Motor neuron (in vitro differentiated cells): ENCODE measurements around the gene HBEGF. TPM values are rescaled to one million over a fixed set of nuclear protein-coding genes. Genes with fewer than 3 reads are reported as not detected.
A peak's percentile ranks its signal among the peaks of the same experiment; 100 is the strongest.
"Not testable (repeated sequence)": the region's sequence is repeated elsewhere in the genome, so short reads cannot be mapped to it uniquely, and the experiment has no call there.

Experiments used
- ATAC-seq, 8 experiments: fragments of 200-7000 bp; cut with Tn5 transposase; replicated peaks in 6 of 8; 2 replicates each; pipeline ENCODE4 v1.8.0; 2021; ENCODE audit warnings: mild to moderate bottlenecking in 8 of 8, moderate library complexity in 8 of 8
- H3K27ac ChIP-seq, 2 donors: fragments of 250-450 bp; sonication (Bioruptor Pico); 2 replicates each; pipeline ENCODE4 v1.9.0; 2021; ENCODE audit warnings: antibody characterized with exemption in 2 of 2, mild to moderate bottlenecking in 2 of 2, moderate library complexity in 1 of 2
- H3K4me1 ChIP-seq, 2 donors: fragments of 250-450 bp; sonication (Bioruptor Pico); replicated peaks in 1 of 2; 2 replicates each; pipeline ENCODE4 v1.6.1; 2021; ENCODE audit warnings: antibody characterized with exemption in 2 of 2, mild to moderate bottlenecking in 2 of 2, moderate library complexity in 1 of 2
- H3K4me3 ChIP-seq, 5 donors: fragments of 250-450 bp; sonication (Bioruptor Pico); 2 replicates each; pipeline ENCODE4 v1.9.0; 2021; ENCODE audit warnings: antibody characterized with exemption in 5 of 5, mild to moderate bottlenecking in 5 of 5, moderate library complexity in 4 of 5
- WGBS, 10 experiments: fragments of 450-650 bp; shearing (Covaris generic); methylation state at CpG; one replicate each; pipeline ENCODE4 v1.0.0; 2022; 5-methylcytosine and 5-hydroxymethylcytosine counted together
- in situ Hi-C, 9 experiments: fragments of 400-800 bp; cut with MboI; loops; one replicate each; pipeline ENCODE4 v1.15.0; 2021; ENCODE audit warnings: low sequenced_read_pairs in 9 of 9, low pct_unique_long_range_greater_than_20kb in 2 of 9; ENCODE audit not compliant: unreplicated experiment in 9 of 9
- total RNA-seq, 8 experiments: library from RNA; unstranded; fragments of 300-600 nt; gene quantifications; 2 replicates each; pipeline versions ENCODE4 v1.2.3 to v1.2.4, GENCODE V29; 2022

HBEGF gene
- total RNA-seq, 8 experiments from 2014 or later, result 0.54 to 36.0 (median 1.9) TPM

DNA sequence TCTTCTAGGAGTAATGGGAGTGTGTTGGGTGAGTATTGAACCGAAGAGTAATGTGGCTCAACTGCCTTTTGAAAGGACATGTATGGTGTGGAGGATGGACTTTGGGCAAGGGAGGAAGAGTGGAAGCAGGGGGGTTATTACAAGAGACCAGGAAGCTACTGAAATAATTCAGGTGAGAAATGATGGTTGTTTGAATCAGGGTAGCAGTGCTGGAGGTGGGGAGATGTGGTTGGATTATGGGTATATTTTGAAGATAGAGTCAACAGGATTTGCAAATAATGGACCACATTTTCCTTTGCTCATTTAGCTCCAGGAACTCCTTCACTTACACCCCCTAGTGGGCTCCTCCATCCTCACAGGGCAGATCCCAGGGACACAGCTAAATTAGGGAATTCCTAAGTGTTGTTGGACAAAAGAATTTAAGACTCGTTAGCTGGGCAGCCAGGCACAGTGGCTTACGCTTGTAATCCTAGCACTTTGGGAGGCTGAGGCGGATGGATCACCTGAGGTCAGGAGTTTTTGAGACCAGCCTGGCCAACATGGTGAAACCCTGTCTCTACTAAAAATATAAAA, 12.4 kb upstream of the HBEGF start:
- WGBS, 10 experiments, result 63 to 91% (median 80%) methylated on average over 4 of the region's 4 CpGs; no CpG with 5 or more reads in 7 of the 10 experiments
- Histone ChIP-seq H3K27ac (no peak overlapping the region), H3K4me3 (no peak overlapping the region), H3K4me1 (peaks cover 3 to 4% of the 10 kb centered on the region in 2 donors)
- in situ Hi-C loops, result loop anchor here in 5 of 9 experiments (10.0 to 25.0 kb wide), 2 partner anchors 114 to 122 kb away; no protein-coding TSS in a partner anchor
- no peak for ATAC-seq

GRCh38 chr5:140357726-140358093, 11.3 kb upstream of the HBEGF start:
- WGBS, 10 experiments, result 0 to 14% (median 0%) methylated on average over 1 to 8 of the region's 18 CpGs; no CpG with 5 or more reads in 5 of the 10 experiments
- peak overlapping the region in 1 of 5 donors; percentile 7 for H3K4me3 ChIP-seq

GRCh38 chr5:140356853-140357725, 10.7 kb upstream of the HBEGF start:
- peak in 6 of 8 experiments; percentile 42 to 67 (median 53) for ATAC-seq
- peaks cover 0 to 3% of the 10 kb centered on the region in 2 donors for H3K4me1 ChIP-seq
- WGBS, 10 experiments, result 17 to 84% (median 44%) methylated on average over 1 to 4 of the region's 10 CpGs; no CpG with 5 or more reads in 4 of the 10 experiments
- H3K4me3 ChIP-seq, result peak overlapping the region in 1 of 5 donors; percentile 7
- no peak overlapping the region for H3K27ac ChIP-seq
- in situ Hi-C loops, result loop anchor here in 5 of 9 experiments (10.0 to 25.0 kb wide), 2 partner anchors 112 to 120 kb away; no protein-coding TSS in a partner anchor

More at GRCh38 chr5:140357726-140358093, 11.3 kb upstream of the HBEGF start:
- in situ Hi-C loops, result loop anchor here in 5 of 9 experiments (10.0 to 25.0 kb wide), 2 partner anchors 113 to 120 kb away; no protein-coding TSS in a partner anchor
- peak; percentile 93 to 99 (median 97) for ATAC-seq
- Histone ChIP-seq H3K27ac (no peak overlapping the region), H3K4me1 (peaks cover 0 to 3% of the 10 kb centered on the region in 2 donors)

GRCh38 chr5:140355546-140355945, 9.1 kb upstream of the HBEGF start:
- no peak for ATAC-seq
- WGBS, 10 experiments, result 33 to 100% (median 83%) methylated on average over 1 to 7 of the region's 7 CpGs; no CpG with 5 or more reads in 2 of the 10 experiments
- in situ Hi-C loops, result loop anchor here in 5 of 9 experiments (10.0 to 25.0 kb wide), 2 partner anchors 111 to 118 kb away; no protein-coding TSS in a partner anchor
- peaks cover 0 to 3% of the 10 kb centered on the region in 2 donors for H3K4me1 ChIP-seq
- H3K4me3 ChIP-seq, result no peak overlapping the region
- H3K27ac ChIP-seq, result no peak overlapping the region

GRCh38 chr5:140351609-140352334, 5.4 kb upstream of the HBEGF start:
- ATAC-seq, result peak; percentile 56 to 92 (median 68)
- peaks cover 0 to 2% of the 10 kb centered on the region in 2 donors for H3K4me1 ChIP-seq
- 0 to 24% (median 3%) methylated on average over 1 to 5 of the region's 5 CpGs for WGBS, 10 experiments
- no peak overlapping the region for H3K4me3 ChIP-seq
- in situ Hi-C loops, result loop anchor here in 6 of 9 experiments (5.0 to 25.0 kb wide), 3 partner anchors 107 to 114 kb away; no protein-coding TSS in a partner anchor
- H3K27ac ChIP-seq, result no peak overlapping the region

- in situ Hi-C loops, result no loop called here
- Histone ChIP-seq H3K4me3 (no peak overlapping the region), H3K27ac (no peak overlapping the region), H3K4me1 (peaks cover 0 to 6% of the 10 kb centered on the region in 2 donors)
- ATAC-seq, result no peak
- 0 to 100% (median 81%) methylated on average over 1 to 2 of the region's 2 CpGs; no CpG with 5 or more reads in 5 of the 10 experiments for WGBS, 10 experiments
Observed at GRCh38 chr5:140349244-140349643, 2.8 kb upstream of the HBEGF start.

GRCh38 chr5:140348104-140348503, 1.7 kb upstream of the HBEGF start:
- in situ Hi-C loops, result no loop called here
- no peak for ATAC-seq
- WGBS, 10 experiments, result 68 to 100% (median 80%) methylated on average over 1 to 3 of the region's 4 CpGs; no CpG with 5 or more reads in 7 of the 10 experiments

DNA sequence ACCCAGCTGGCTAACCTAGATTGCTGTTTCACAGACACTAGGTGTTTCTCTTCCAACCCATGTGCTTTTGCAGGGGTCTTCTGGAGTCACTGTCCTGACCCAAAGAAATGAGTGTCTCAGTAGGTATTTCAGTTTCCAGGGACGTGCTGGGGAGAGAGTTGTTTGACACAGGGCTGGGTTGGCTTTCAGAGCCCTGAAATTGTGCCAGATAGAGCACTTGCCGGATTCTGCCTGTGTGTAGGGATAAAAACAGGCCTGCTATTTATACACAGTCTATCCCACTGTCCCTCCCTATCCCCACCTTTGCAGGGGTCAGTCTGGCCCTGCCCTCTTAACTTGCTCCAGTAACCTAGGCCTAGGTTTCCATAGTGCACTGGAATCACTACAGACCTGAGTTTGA, 957 bp upstream of the HBEGF start:
- Histone ChIP-seq H3K4me1 (peaks cover 0 to 6% of the 10 kb centered on the region in 2 donors), H3K4me3 (no peak overlapping the region), H3K27ac (no peak overlapping the region)
- ATAC-seq, result no peak
- in situ Hi-C loops, result no loop called here
- 60 to 100% (median 75%) methylated on average over 1 to 2 of the region's 2 CpGs; no CpG with 5 or more reads in 6 of the 10 experiments for WGBS, 10 experiments

More at GRCh38 chr5:140348104-140348503, 1.7 kb upstream of the HBEGF start:
- Histone ChIP-seq H3K27ac (no peak overlapping the region), H3K4me1 (peaks cover 0 to 6% of the 10 kb centered on the region in 2 donors), H3K4me3 (no peak overlapping the region)

GRCh38 chr5:140345919-140346347, 470 bp downstream of the HBEGF start:
- H3K27ac ChIP-seq, result no peak overlapping the region
- peak overlapping the region; percentile 37 to 54 (median 44) for H3K4me3 ChIP-seq
- peak; percentile 51 to 66 (median 58) for ATAC-seq
- in situ Hi-C loops, result no loop called here
- WGBS, 10 experiments, result 0 to 20% (median 13%) methylated on average over 1 to 3 of the region's 35 CpGs; no CpG with 5 or more reads in 7 of the 10 experiments
- H3K4me1 ChIP-seq, result peaks cover 0 to 6% of the 10 kb centered on the region in 2 donors

DNA sequence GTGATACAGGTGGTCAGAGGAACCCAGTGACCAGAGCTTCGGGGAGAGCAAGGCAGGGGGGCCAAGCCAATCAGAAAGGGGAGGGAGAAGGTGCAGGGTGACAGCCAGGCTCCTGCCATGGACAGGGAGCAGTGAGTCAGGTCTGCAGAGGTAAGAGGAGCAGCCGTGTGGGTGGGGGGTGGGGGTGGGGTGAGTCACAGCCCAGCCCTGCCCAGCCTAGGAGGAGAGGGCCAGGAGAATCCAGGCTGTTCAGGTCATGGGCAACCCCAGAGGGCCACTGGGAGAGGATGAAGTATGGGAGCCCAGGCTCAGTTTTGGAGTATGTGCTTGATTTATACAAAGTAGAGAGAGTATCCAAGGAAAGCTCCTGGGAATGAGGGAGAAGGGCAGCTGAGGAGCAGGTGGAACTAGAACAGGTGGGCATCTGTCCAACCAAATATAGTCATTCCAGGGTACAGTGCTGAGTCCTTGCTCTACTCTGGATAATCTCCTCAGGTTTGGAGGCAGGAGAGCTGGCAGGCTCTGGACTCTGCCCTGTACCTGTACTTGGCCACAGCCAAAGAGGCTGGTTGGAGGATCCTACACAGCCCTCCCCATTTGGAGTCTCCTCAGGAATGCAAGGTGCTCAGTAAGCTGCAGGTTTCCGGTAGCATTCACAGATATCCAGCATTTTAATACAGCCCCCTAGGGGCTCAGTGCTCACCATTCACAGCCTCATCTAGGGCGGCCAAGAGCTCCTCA, 1.6 kb downstream of the HBEGF start:
- H3K4me1 ChIP-seq, result peaks cover 0 to 6% of the 10 kb centered on the region in 2 donors
- 20 to 90% (median 58%) methylated on average over 1 to 2 of the region's 4 CpGs; no CpG with 5 or more reads in 5 of the 10 experiments for WGBS, 10 experiments
- no peak for ATAC-seq
- in situ Hi-C loops, result no loop called here
- peak overlapping the region in 2 of 5 donors; percentile 51 to 54 for H3K4me3 ChIP-seq
- no peak overlapping the region for H3K27ac ChIP-seq

DNA sequence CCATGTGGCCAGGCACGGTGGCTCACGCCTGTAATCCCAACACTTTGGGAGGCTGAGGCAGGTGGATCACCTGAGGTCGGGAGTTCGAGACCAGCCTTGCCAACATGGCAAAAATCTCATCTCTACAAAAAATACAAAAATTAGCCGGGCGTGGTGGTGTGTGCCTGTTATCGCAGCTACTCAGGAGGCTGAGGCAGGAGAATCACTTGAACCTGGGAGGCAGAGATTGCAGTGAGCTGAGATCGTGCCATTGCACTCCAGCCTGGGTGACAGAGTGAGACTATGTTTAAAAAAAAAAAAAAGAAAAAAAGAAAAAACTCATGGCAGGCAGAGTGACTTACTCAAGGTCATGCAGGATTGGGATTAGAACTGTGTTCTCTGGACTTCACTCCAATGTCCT, 2.6 kb downstream of the HBEGF start:
- H3K27ac ChIP-seq, result not testable (repeated sequence)
- WGBS, 10 experiments, result 80 to 100% (median 94%) methylated on average over 2 to 5 of the region's 8 CpGs; no CpG with 5 or more reads in 3 of the 10 experiments

DNA sequence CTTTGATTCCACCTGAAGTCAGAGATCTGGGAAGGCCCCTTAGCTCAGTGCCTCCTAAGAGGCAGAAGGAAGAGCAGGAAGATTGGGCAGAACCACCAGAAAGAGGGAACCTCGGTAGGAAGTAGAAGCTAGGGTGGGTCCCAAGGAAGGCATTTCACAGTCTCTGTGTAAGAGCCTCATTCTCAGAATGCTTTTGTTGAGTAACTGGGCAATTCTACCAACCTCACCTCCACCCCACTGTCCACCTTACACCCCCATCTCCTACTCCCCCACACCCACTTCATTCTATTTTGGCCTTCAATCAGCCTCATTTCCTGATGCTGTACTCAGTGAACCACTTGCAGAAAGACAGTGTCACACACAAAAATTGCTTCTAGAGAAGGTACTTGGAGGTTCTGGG, 3.5 kb downstream of the HBEGF start:
- H3K27ac ChIP-seq, result no peak overlapping the region
- ATAC-seq, result no peak
- WGBS, 10 experiments, result 0 to 57% methylated on average over 1 of the region's 1 CpG; no CpG with 5 or more reads in 8 of the 10 experiments
- in situ Hi-C loops, result no loop called here
- H3K4me3 ChIP-seq, result no peak overlapping the region
- peaks cover 0 to 6% of the 10 kb centered on the region in 2 donors for H3K4me1 ChIP-seq

More for the DNA sequence above, 2.6 kb downstream of the HBEGF start:
- H3K4me3 ChIP-seq, H3K4me1 ChIP-seq, ATAC-seq, in situ Hi-C loops: not testable (repeated sequence)
